Measurements from ENCODE around the gene ZNF423.
"Not testable (repeated sequence)": the region's sequence is repeated elsewhere in the genome, so short reads cannot be mapped to it uniquely, and the experiment has no call there.

The ZNF423 gene

GRCh38 chr16:49855822-49856671 is at the start of gene ZNF423:
Gene ZNF423 (minus strand): TSS chr16:49856112. CDS start chr16:49855774, 338 bp downstream.
- DNase-seq (ENCODE audit: low read depth, low spot score), result no peak

GRCh38 chr16:49904348-49905062 is 48.6 kb upstream of the ZNF423 start:
- no peak for DNase-seq (ENCODE audit: low read depth, low spot score)

- DNase-seq (ENCODE audit: low read depth, low spot score), result no peak
Measured at GRCh38 chr16:49902908-49903307, 47.0 kb upstream of the ZNF423 start.

GRCh38 chr16:49901711-49902110 is 45.8 kb upstream of the ZNF423 start:
- no peak for DNase-seq (ENCODE audit: low read depth, low spot score)

- no peak for DNase-seq (ENCODE audit: low read depth, low spot score)
Measured at GRCh38 chr16:49900875-49901274, 45.0 kb upstream of the ZNF423 start.

GRCh38 chr16:49899991-49900695 is 44.2 kb upstream of the ZNF423 start:
- DNase-seq (ENCODE audit: low read depth, low spot score), result no peak

GRCh38 chr16:49896447-49896964 is 40.6 kb upstream of the ZNF423 start:
- DNase-seq (ENCODE audit: low read depth, low spot score), result no peak

GRCh38 chr16:49890876-49891275 is 35.0 kb upstream of the ZNF423 start:
- no peak for DNase-seq (ENCODE audit: low read depth, low spot score)

GRCh38 chr16:49889725-49890397 is 33.9 kb upstream of the ZNF423 start:
- no peak for DNase-seq (ENCODE audit: low read depth, low spot score)

GRCh38 chr16:49886554-49887094 is 30.7 kb upstream of the ZNF423 start:
- DNase-seq (ENCODE audit: low read depth, low spot score), result no peak

- no peak for DNase-seq (ENCODE audit: low read depth, low spot score)
Measured at GRCh38 chr16:49884033-49885015, 28.4 kb upstream of the ZNF423 start.

GRCh38 chr16:49883076-49884014 is 27.4 kb upstream of the ZNF423 start:
- DNase-seq (ENCODE audit: low read depth, low spot score), result no peak

- no peak for DNase-seq (ENCODE audit: low read depth, low spot score)
Measured at GRCh38 chr16:49881890-49882289, 26.0 kb upstream of the ZNF423 start.

- not testable (repeated sequence) for DNase-seq (ENCODE audit: low read depth, low spot score)
Measured at GRCh38 chr16:49878540-49878939, 22.6 kb upstream of the ZNF423 start.

GRCh38 chr16:49876716-49877129 is 20.8 kb upstream of the ZNF423 start:
- no peak for DNase-seq (ENCODE audit: low read depth, low spot score)

GRCh38 chr16:49875806-49876715 is 20.1 kb upstream of the ZNF423 start:
- DNase-seq (ENCODE audit: low read depth, low spot score), result no peak

GRCh38 chr16:49874613-49875237 is 18.8 kb upstream of the ZNF423 start:
- DNase-seq (ENCODE audit: low read depth, low spot score), result no peak
